IPS-18a (cell line): ENCODE data around the gene P2RX2.

Experiments
- H3K27ac ChIP-seq: one replicate; pipeline ENCODE4 v1.5.1; 2013; ENCODE audit warnings: low read length
- H3K27me3 ChIP-seq: one replicate; pipeline ENCODE4 v1.6.1; 2013; ENCODE audit warnings: mild to moderate bottlenecking, low read length; ENCODE audit not compliant: control insufficient read depth, insufficient read depth
- H3K36me3 ChIP-seq: one replicate; pipeline ENCODE4 v1.6.1; 2013; ENCODE audit warnings: low read depth, low read length; ENCODE audit not compliant: control insufficient read depth
- H3K4me1 ChIP-seq: one replicate; pipeline ENCODE4 v1.6.1; 2013; ENCODE audit warnings: low read depth, low read length; ENCODE audit not compliant: control insufficient read depth
- H3K4me3 ChIP-seq: one replicate; pipeline ENCODE4 v1.5.1; 2013; ENCODE audit warnings: low read length
- H3K9ac ChIP-seq: one replicate; pipeline ENCODE4 v1.6.1; 2013; ENCODE audit warnings: mild to moderate bottlenecking, low read length, moderate library complexity
- H3K9me3 ChIP-seq: one replicate; pipeline ENCODE4 v1.6.1; 2013; ENCODE audit warnings: low read depth, low read length; ENCODE audit not compliant: control insufficient read depth

P2RX2 gene

GRCh38 chr12:132585177-132585576, 33.4 kb upstream of the P2RX2 start:
- peaks cover 84% of the 10 kb centered on the region for H3K27me3 ChIP-seq
- no peaks in the 10 kb centered on the region for H3K9me3 ChIP-seq
- peaks cover 6% of the 10 kb centered on the region for H3K4me1 ChIP-seq
- H3K27ac ChIP-seq: no peak overlapping the region
- no peak overlapping the region for H3K4me3 ChIP-seq
- H3K9ac ChIP-seq: no peak overlapping the region
- no peaks in the 10 kb centered on the region for H3K36me3 ChIP-seq

GRCh38 chr12:132586929-132587328, 31.6 kb upstream of the P2RX2 start:
- H3K9ac ChIP-seq: no peak overlapping the region
- H3K27me3 ChIP-seq: peaks cover 97% of the 10 kb centered on the region
- no peaks in the 10 kb centered on the region for H3K9me3 ChIP-seq
- H3K27ac ChIP-seq: no peak overlapping the region
- H3K4me3 ChIP-seq: no peak overlapping the region
- no peaks in the 10 kb centered on the region for H3K36me3 ChIP-seq
- H3K4me1 ChIP-seq: peaks cover 6% of the 10 kb centered on the region

- H3K27ac ChIP-seq: no peak overlapping the region
- H3K4me3 ChIP-seq: no peak overlapping the region
- H3K4me1 ChIP-seq: peaks cover 6% of the 10 kb centered on the region
- H3K27me3 ChIP-seq: peaks cover 97% of the 10 kb centered on the region
- H3K9ac ChIP-seq: no peak overlapping the region
- no peaks in the 10 kb centered on the region for H3K36me3 ChIP-seq
- no peaks in the 10 kb centered on the region for H3K9me3 ChIP-seq
These were observed 30.8 kb upstream of the P2RX2 start for GRCh38 chr12:132587781-132588180.

GRCh38 chr12:132588319-132588718, 30.3 kb upstream of the P2RX2 start:
- no peak overlapping the region for H3K9ac ChIP-seq
- H3K36me3 ChIP-seq: no peaks in the 10 kb centered on the region
- H3K9me3 ChIP-seq: no peaks in the 10 kb centered on the region
- no peak overlapping the region for H3K4me3 ChIP-seq
- H3K27me3 ChIP-seq: peaks cover 98% of the 10 kb centered on the region
- H3K4me1 ChIP-seq: peaks cover 6% of the 10 kb centered on the region
- H3K27ac ChIP-seq: no peak overlapping the region

GRCh38 chr12:132588821-132589669, 29.5 kb upstream of the P2RX2 start:
- Histone ChIP-seq H3K27ac (no peak overlapping the region), H3K4me1 (peaks cover 2% of the 10 kb centered on the region), H3K4me3 (no peak overlapping the region), H3K36me3 (no peaks in the 10 kb centered on the region), H3K9ac (no peak overlapping the region), H3K9me3 (no peaks in the 10 kb centered on the region), H3K27me3 (peaks cover 98% of the 10 kb centered on the region)

- no peak overlapping the region for H3K4me3 ChIP-seq
- no peaks in the 10 kb centered on the region for H3K36me3 ChIP-seq
- peaks cover 93% of the 10 kb centered on the region for H3K27me3 ChIP-seq
- H3K9ac ChIP-seq: no peak overlapping the region
- H3K9me3 ChIP-seq: no peaks in the 10 kb centered on the region
- no peak overlapping the region for H3K27ac ChIP-seq
- no peaks in the 10 kb centered on the region for H3K4me1 ChIP-seq
These were observed 27.3 kb upstream of the P2RX2 start for GRCh38 chr12:132591107-132591935.

GRCh38 chr12:132592282-132592970, 26.1 kb upstream of the P2RX2 start:
- no peak overlapping the region for H3K9ac ChIP-seq
- no peak overlapping the region for H3K4me3 ChIP-seq
- peaks cover 93% of the 10 kb centered on the region for H3K27me3 ChIP-seq
- H3K36me3 ChIP-seq: no peaks in the 10 kb centered on the region
- no peak overlapping the region for H3K27ac ChIP-seq
- no peaks in the 10 kb centered on the region for H3K9me3 ChIP-seq
- H3K4me1 ChIP-seq: no peaks in the 10 kb centered on the region

GRCh38 chr12:132593071-132593470, 25.5 kb upstream of the P2RX2 start:
- H3K27ac ChIP-seq: no peak overlapping the region

GRCh38 chr12:132593521-132593920, 25.1 kb upstream of the P2RX2 start:
- H3K4me3 ChIP-seq: no peak overlapping the region
- H3K4me1 ChIP-seq: no peaks in the 10 kb centered on the region
- no peaks in the 10 kb centered on the region for H3K36me3 ChIP-seq
- no peaks in the 10 kb centered on the region for H3K9me3 ChIP-seq
- H3K27ac ChIP-seq: no peak overlapping the region
- H3K9ac ChIP-seq: no peak overlapping the region
- H3K27me3 ChIP-seq: peaks cover 85% of the 10 kb centered on the region

More at GRCh38 chr12:132593071-132593470, 25.5 kb upstream of the P2RX2 start:
- Histone ChIP-seq H3K36me3 (no peaks in the 10 kb centered on the region), H3K9ac (no peak overlapping the region), H3K9me3 (no peaks in the 10 kb centered on the region), H3K4me3 (no peak overlapping the region), H3K27me3 (peaks cover 90% of the 10 kb centered on the region), H3K4me1 (no peaks in the 10 kb centered on the region)

GRCh38 chr12:132593938-132594358, 24.6 kb upstream of the P2RX2 start:
- no peaks in the 10 kb centered on the region for H3K36me3 ChIP-seq
- H3K27me3 ChIP-seq: peaks cover 81% of the 10 kb centered on the region
- no peak overlapping the region for H3K27ac ChIP-seq
- no peaks in the 10 kb centered on the region for H3K9me3 ChIP-seq
- H3K4me3 ChIP-seq: no peak overlapping the region
- no peaks in the 10 kb centered on the region for H3K4me1 ChIP-seq
- H3K9ac ChIP-seq: no peak overlapping the region

- Histone ChIP-seq H3K27ac (no peak overlapping the region), H3K9me3 (no peaks in the 10 kb centered on the region), H3K36me3 (no peaks in the 10 kb centered on the region), H3K9ac (no peak overlapping the region), H3K27me3 (peaks cover 78% of the 10 kb centered on the region), H3K4me3 (no peak overlapping the region), H3K4me1 (peaks cover 2% of the 10 kb centered on the region)
These were observed 23.4 kb upstream of the P2RX2 start for GRCh38 chr12:132595183-132595582.
